ENCODE measurements around the gene YARS2. TPM values are rescaled to one million over a fixed set of nuclear protein-coding genes. Genes with fewer than 3 reads are reported as not detected.
"Not testable (repeated sequence)": the region's sequence is repeated elsewhere in the genome, so short reads cannot be mapped to it uniquely, and the experiment has no call there.

YARS2 gene
- total RNA-seq, 1 donor from 2014 or later, result 9.7 TPM

GRCh38 chr12:32756476-32757066 lies 874 bp upstream of the YARS2 start:
- intact Hi-C loops (cut with DNase I), result loop anchor here (1.0 kb wide), 2 partner anchors 163 to 1266 kb away; partner anchors contain the start of gene ALG10
- DNase-seq (ENCODE audit: missing footprints) (no peak), ATAC-seq (no peak)

DNA sequence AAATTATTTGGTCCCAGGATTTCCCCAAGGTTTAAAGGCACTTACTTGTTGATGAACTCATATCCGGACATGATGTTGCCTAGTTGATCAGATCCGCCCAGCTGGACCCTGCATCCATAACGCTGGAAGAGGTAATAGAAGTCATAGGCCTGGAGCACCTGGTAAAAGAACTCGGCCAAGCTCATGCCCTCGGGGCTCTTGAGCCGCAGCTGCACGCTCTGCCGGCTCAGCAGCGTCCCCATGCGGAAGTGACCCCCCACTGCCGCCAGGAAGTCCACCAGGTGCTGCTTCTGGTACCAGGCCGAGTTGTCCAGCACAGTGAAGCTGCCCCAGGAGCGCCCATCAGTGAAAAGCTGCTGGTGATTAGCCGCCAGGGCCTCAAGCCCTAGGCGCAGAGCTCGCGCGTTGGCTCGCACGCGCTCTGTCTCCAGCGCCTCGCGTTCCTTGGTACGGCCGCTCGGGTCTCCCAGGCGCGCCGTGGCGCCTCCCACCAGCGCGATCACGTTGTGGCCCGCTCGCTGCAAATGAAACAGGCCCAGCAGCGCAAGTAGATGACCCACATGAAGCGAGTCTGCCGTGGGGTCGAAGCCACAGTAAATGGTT lies 545 bp downstream of the YARS2 start:
- peak; percentile 77 for DNase-seq (ENCODE audit: missing footprints)
- intact Hi-C loops (cut with DNase I), result no loop called here
- peak; percentile 58 for ATAC-seq

DNA sequence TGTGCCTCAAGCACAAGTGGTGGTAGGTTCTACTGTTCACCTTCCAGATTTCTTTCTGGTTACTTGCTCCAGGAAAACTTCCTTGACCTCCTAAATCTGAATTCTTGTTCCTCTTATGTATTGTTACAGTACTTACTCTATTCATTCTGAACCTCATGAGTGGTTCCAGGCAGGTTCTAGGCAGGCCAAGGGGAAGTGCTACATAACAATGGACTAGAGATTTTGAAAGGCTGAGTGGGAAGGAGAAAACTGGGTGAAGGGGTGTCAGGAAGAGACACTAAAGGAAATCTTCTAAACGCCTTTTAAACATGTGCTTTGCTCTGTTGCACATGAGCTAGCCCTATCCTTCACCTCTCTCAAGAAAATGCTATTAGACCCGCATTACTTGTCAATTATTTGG lies 1.6 kb downstream of the YARS2 start:
- ATAC-seq (no peak), DNase-seq (ENCODE audit: missing footprints) (no peak)
- intact Hi-C loops (cut with DNase I), result no loop called here

GRCh38 chr12:32753605-32754004 lies 2.1 kb downstream of the YARS2 start:
- ATAC-seq (no peak), DNase-seq (ENCODE audit: missing footprints) (no peak)
- intact Hi-C loops (cut with DNase I), result no loop called here

DNA sequence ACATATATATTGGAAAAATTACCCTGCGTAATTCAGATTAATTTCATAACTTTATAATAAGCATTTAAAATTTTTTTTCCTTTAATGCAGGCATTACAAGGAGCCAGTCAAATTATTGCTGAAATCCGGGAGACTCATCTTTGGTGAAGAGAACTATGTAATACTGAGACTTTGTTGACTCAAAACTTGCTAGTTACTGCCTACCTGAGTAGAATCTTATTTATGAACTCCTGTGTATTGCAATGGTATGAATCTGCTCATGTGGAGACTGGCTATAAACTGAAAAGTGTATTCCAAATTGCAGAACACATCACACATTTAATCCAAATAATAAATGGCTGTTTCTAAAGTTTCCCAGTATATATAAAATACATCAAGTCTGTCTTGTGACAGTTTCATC lies 12.4 kb downstream of the YARS2 start:
- intact Hi-C loops (cut with DNase I), result no loop called here
- DNase-seq (ENCODE audit: missing footprints), result no peak
- no peak for ATAC-seq

DNA sequence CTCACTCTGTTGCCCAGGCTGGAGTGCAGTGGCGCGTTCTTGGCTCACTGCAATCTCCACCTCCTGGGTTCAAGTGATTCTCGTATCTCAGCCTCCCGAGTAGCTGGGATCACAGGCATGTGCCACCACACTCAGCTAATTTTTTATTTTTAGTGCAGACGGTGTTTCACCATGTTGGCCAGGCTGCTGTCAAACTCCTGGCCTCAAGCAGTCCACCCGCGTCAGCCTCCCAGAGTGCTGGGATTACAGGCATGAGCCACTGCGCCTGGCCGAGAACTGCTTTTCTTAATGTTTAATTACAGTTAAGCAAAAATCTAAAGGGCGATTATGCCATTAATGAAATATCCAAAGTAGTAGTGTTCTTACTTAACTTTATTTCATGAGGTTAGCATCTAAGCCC lies 13.6 kb downstream of the YARS2 start:
- intact Hi-C loops (cut with DNase I), result no loop called here
- ATAC-seq, result no peak
- DNase-seq (ENCODE audit: missing footprints), result no peak

- ATAC-seq, result no peak
- no peak for DNase-seq (ENCODE audit: missing footprints)
- intact Hi-C loops (cut with DNase I), result no loop called here
Measured at GRCh38 chr12:32739279-32739678, 16.4 kb downstream of the YARS2 start.

- ATAC-seq (no peak), DNase-seq (ENCODE audit: missing footprints) (no peak)
- intact Hi-C loops (cut with DNase I), result no loop called here
Measured at GRCh38 chr12:32737715-32738114, 18.0 kb downstream of the YARS2 start.

DNA sequence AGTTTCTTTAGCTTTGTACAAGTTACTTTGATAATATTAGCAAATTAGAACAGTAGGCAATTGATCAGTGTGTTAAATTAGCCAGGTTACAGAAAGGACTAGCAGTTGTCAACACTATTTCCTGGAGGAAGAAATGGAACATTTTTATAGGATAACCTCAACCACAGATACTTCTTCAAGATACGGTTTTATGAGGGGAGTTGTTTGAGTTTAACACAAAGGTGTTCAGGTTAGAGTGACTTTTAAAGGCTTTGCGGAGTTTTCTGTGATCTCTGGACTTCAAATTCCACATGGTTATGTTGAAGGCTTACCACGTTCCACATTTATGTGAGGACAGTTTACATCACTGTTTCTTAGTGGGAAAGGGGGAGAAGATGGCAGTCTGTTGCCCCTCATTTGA lies 19.3 kb downstream of the YARS2 start:
- no peak for ATAC-seq
- no peak for DNase-seq (ENCODE audit: missing footprints)
- intact Hi-C loops (cut with DNase I), result no loop called here

DNA sequence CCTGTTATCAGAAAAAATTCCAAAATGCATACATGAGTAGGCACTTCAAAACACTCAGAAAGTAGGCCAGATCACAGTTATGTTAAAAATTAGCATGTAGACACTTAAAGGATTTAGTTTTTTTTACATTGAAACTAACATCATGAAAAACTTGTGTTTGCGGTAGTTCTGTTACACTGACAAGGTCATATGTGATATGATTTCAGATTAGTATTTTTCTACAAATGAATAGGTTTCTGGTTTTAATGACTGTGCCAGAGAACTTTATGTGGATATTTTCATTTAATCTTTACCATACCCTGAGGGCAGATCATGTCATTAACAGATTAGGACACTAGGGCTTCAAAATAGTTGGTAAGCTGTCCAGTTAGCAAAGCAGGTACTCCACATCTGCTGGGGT lies 20.7 kb downstream of the YARS2 start:
- intact Hi-C loops (cut with DNase I), result no loop called here
- ATAC-seq (no peak), DNase-seq (ENCODE audit: missing footprints) (no peak)

DNA sequence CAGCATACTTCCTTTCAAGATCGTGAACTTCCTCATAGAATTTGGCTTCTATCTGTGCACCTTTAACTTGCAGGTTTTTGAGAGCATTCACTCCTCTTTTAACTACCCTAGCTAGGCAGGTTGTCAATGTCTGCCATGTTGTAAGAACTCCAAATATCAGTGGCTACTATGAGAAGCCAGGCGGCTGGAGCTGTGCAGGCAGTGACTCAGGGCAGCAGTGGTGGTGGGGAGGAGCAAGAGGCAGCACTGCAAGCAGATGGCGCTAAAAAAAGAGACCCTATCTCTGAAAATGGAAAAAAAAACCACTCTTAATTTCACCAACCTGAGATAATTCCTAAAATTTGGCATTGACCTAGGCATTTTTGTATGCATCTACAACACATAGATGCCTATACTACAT lies 28.5 kb downstream of the YARS2 start:
- DNase-seq (ENCODE audit: missing footprints) (no peak), ATAC-seq (no peak)
- intact Hi-C loops (cut with DNase I), result no loop called here

DNA sequence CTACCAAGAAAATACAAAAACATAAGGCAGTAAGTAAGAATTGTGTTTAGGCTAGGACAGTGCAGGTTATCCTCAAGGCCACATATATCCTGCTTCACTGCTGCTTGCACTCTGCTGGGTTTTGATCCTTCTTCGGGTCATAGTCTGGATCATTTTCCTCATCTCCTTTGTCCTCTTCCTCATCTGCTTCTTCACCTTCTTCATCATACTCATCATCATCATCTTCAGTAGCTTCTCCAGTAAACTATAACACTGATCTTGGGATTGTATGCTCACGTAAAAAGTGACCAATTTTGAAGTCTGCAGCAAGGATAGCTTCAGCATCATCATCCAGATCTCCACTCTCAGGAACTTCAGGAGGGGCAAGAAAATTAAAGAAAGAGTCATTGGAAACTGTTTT lies 29.4 kb downstream of the YARS2 start:
- ATAC-seq, result no peak
- intact Hi-C loops (cut with DNase I), result no loop called here

DNA sequence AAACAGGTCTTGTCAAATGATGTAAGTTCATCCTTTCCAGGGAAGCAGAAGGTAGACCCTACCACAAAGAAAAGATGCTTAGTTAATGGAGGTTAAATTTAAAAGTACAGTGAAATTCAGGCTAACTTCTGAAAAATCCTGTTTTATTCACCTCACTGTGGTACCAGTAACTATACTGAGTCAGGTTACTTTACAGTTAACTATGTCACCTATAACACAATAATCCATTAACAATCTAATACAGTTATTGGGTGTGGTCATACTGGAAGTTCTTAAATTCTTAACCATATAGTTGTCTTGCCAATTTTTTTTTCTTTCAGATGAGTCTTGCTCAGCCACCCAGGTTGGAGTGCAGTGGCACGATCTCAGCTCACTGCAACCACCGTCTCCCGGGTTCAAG lies 30.4 kb downstream of the YARS2 start:
- intact Hi-C loops (cut with DNase I), result not testable (repeated sequence)

More for the DNA sequence above, 29.4 kb downstream of the YARS2 start:
- no peak for DNase-seq (ENCODE audit: missing footprints)

DNA sequence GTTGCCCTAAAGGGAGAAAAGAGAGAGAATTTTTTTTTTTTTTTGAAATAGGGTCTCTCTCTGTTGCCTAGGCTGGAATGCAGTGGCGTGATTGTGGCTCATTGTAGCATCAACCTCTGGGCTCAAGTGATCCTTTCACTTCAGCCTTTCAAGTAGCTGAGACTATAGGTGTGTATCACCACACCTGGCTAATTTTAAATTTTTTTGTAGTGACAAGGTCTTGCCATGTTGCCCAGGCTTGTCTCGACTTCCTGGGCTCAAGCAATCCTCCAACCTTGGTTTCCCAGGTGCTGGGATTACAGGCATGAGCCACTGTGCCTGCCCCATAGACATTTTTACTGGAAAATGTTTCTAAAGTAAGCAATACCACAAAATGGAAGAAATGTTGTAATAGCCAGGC lies 36.8 kb downstream of the YARS2 start:
- intact Hi-C loops (cut with DNase I), result no loop called here
- ATAC-seq (no peak), DNase-seq (ENCODE audit: missing footprints) (no peak)

More for the DNA sequence above, 30.4 kb downstream of the YARS2 start:
- not testable (repeated sequence) for ATAC-seq; DNase-seq (ENCODE audit: missing footprints)

DNA sequence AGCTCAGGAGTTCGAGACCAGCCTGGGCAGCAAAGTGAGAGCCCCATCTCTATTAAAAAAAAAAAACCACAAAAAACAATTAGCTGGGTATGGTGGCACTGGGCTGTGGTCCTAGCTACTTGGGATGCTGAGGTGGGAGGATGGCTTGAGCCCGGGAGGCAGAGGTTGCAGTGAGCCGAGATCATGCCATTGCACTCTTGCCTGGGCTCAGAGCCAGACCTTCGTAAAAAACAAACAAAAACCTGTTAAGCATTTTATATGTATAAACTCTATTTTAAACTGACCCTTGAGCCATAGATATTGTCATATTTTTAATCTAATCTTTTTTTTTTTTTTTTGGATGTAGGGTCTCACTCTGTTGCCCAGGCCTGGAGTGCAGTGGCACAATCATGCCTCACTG lies 40.9 kb downstream of the YARS2 start:
- intact Hi-C loops (cut with DNase I), result no loop called here
- no peak for DNase-seq (ENCODE audit: missing footprints)
- ATAC-seq, result no peak

DNA sequence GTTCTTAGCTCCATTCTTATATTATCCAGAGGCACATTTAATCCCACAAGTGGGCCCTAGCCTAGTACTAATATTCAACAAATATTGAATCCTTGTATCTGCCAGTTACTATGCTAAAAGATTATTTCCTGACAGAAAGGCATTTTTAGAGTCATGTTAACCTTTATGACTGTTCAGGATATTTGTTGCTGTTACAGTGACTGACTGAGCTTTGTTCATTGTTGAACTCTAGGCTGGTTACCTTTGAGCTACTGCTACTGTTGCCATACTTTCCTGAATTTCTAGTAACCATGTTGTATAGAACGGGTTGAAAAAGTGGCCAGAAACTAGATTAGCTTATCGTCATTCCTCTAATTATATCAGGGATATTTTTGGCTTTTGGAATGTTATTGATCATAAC lies 46.8 kb downstream of the YARS2 start:
- no peak for ATAC-seq
- no peak for DNase-seq (ENCODE audit: missing footprints)
- intact Hi-C loops (cut with DNase I), result no loop called here

- intact Hi-C loops (cut with DNase I), result no loop called here
- no peak for DNase-seq (ENCODE audit: missing footprints)
- no peak for ATAC-seq
Measured at GRCh38 chr12:32706335-32707024, 49.2 kb downstream of the YARS2 start.

DNA sequence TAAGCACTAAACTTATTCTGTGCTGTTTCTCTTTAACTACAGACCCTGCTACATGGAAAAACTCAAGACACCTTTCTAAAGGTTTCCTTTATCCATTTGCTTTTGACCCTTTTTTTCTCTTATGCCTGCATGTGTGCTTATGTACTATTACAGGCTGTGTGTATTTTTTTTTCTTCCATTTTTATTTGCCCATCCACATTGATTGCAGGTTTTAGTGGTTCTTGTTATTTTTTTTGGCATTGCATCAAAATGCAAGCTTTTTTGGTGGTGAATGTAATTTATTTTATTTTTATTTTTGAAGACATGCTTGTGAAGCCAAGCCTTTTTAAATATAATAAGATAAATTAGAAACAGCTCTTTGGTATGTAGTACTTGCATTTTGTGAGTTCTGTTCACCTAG lies 49.9 kb downstream of the YARS2 start:
- no peak for DNase-seq (ENCODE audit: missing footprints)
- ATAC-seq, result no peak
- intact Hi-C loops (cut with DNase I), result no loop called here

GRCh38 chr12:32702946-32703345 lies 52.8 kb downstream of the YARS2 start:
- no peak for ATAC-seq
- intact Hi-C loops (cut with DNase I), result no loop called here
- DNase-seq (ENCODE audit: missing footprints), result no peak

- DNase-seq (ENCODE audit: missing footprints), result no peak
- ATAC-seq, result no peak
- intact Hi-C loops (cut with DNase I), result no loop called here
Measured at GRCh38 chr12:32702473-32702872, 53.2 kb downstream of the YARS2 start.

Data from Right ventricle myocardium inferior (tissue), 1 donor.